HCT116 (cell line): ENCODE measurements around the gene MYH6. TPM values are rescaled to one million over a fixed set of nuclear protein-coding genes. Genes with fewer than 3 reads are reported as not detected.

ENCODE experiments used
- ATAC-seq: fragments of 200-7000 bp; cut with Tn5 transposase; 2 replicates; pipeline ENCODE4 v1.9.1; 2020; ENCODE audit warnings: mild to moderate bottlenecking, moderate library complexity
- BruUV-seq: library from RNA; stranded (reverse); fragments of 400-500 nt; replicated peaks from 2 replicates; lab custom pipeline; 2021; lab: Mats Ljungman, UMichigan
- CTCF ChIA-PET: fragments of 300-600 bp; sonication (Branson Sonifier 250); formaldehyde crosslinking; loops from one replicate; lab custom pipeline; 2021; ENCODE audit warnings: antibody characterized with exemption; lab: Charles Lee
- POLR2A ChIA-PET: fragments of 300-600, 350-600 bp; sonication (Branson Sonifier 250); formaldehyde crosslinking; loops from one replicate; lab custom pipeline; 2021; ENCODE audit warnings: antibody characterized with exemption; lab: Charles Lee
- RAD21 ChIA-PET, 2 experiments: fragments of 300-600 bp; sonication (Branson Sonifier 250); formaldehyde crosslinking; loops; one replicate each; lab custom pipeline; 2023; ENCODE audit warnings: low total read pairs in 2 of 2; ENCODE audit not compliant: uncharacterized antibody in 2 of 2, unreplicated experiment in 2 of 2, low non-redundant PET in 1 of 2; lab: Charles Lee
- DNase-seq: peaks from one replicate; pipeline ENCODE4 v3.0.0-alpha.2; 2010; ENCODE audit warnings: low read depth, low spot score
- H2AFZ ChIP-seq: fragments of 200-600 bp; shearing (Covaris generic), sonication (generic); 2 replicates; pipeline ENCODE4 v1.6.1; 2017; ENCODE audit warnings: low read depth, mixed run types, mixed read lengths, antibody characterized with exemption, low read length; ENCODE audit not compliant: poor library complexity, severe bottlenecking
- H3K27ac ChIP-seq: 2 replicates; pipeline ENCODE4 v1.5.1; 2012; ENCODE audit warnings: low read depth, low read length
- H3K27me3 ChIP-seq: fragments of 200-600 bp; sonication (generic); 2 replicates; pipeline ENCODE4 v1.6.1; 2016; ENCODE audit warnings: mixed run types, low read length, mixed read lengths; ENCODE audit not compliant: insufficient read depth
- H3K36me3 ChIP-seq, 2 experiments: fragments of 200-500 bp in 1 of 2; fragments of 200-600 bp in 1 of 2; sonication (Bioruptor generic) in 1 of 2; sonication (generic) in 1 of 2; 2 replicates each; pipeline versions ENCODE4 v1.5.1 to v1.6.1; 2014 to 2016; ENCODE audit warnings: low read length in 2 of 2, inconsistent platforms in 1 of 2, mixed read lengths in 1 of 2, mixed run types in 1 of 2; ENCODE audit not compliant: insufficient read depth in 2 of 2, control insufficient read depth in 1 of 2
- H3K4me1 ChIP-seq, 2 experiments: fragments of 200-600 bp in 1 of 2; sonication (generic) in 1 of 2; 2 replicates each; pipeline versions ENCODE4 v1.5.1 to v1.6.1; 2012 to 2017; ENCODE audit warnings: low read length in 2 of 2, inconsistent platforms in 1 of 2, mild to moderate bottlenecking in 1 of 2, mixed read lengths in 1 of 2, mixed run types in 1 of 2, moderate library complexity in 1 of 2; ENCODE audit not compliant: insufficient read depth in 2 of 2, control insufficient read depth in 1 of 2
- H3K4me2 ChIP-seq: fragments of 200-600 bp; sonication (generic); 2 replicates; pipeline ENCODE4 v1.6.1; 2017; ENCODE audit warnings: mixed run types, low read length, mixed read lengths
- H3K4me3 ChIP-seq, 2 experiments: fragments of 200-600 bp in 1 of 2; sonication (generic) in 1 of 2; replicated peaks in 1 of 2; 2 replicates each; pipeline ENCODE4 v1.5.1; 2011 to 2016; ENCODE audit warnings: low read length in 2 of 2, control low read depth in 1 of 2, low read depth in 1 of 2, mild to moderate bottlenecking in 1 of 2, mixed read lengths in 1 of 2, mixed run types in 1 of 2
- H3K79me2 ChIP-seq: fragments of 200-600 bp; sonication (generic); 2 replicates; pipeline ENCODE4 v1.6.1; 2017; ENCODE audit warnings: mild to moderate bottlenecking, mixed run types, low read length, moderate library complexity, mixed read lengths; ENCODE audit not compliant: insufficient read depth
- H3K9ac ChIP-seq: fragments of 200-600 bp; sonication (generic); 2 replicates; pipeline ENCODE4 v1.6.1; 2016; ENCODE audit warnings: low read length, mixed read lengths
- H3K9me2 ChIP-seq: fragments of 200-600 bp; sonication (generic), shearing (Covaris generic); 2 replicates; pipeline ENCODE4 v1.6.1; 2017; ENCODE audit warnings: mixed run types, mild to moderate bottlenecking, moderate library complexity; ENCODE audit not compliant: insufficient read depth
- H3K9me3 ChIP-seq, 2 experiments: fragments of 200-500 bp in 1 of 2; fragments of 200-600 bp in 1 of 2; sonication (Bioruptor generic) in 1 of 2; sonication (generic) in 1 of 2; 2 replicates each; pipeline ENCODE4 v1.6.1; 2014 to 2017; ENCODE audit warnings: low read length in 2 of 2, mixed read lengths in 2 of 2, inconsistent platforms in 1 of 2, low read depth in 1 of 2, mild to moderate bottlenecking in 1 of 2, mixed run types in 1 of 2, moderate library complexity in 1 of 2; ENCODE audit not compliant: control insufficient read depth in 1 of 2, insufficient read depth in 1 of 2
- H4K20me1 ChIP-seq: fragments of 200-600 bp; sonication (generic), shearing (Covaris generic); 2 replicates; pipeline ENCODE4 v1.6.1; 2017; ENCODE audit warnings: mixed run types, mild to moderate bottlenecking, moderate library complexity; ENCODE audit not compliant: insufficient read depth
- ELF1 ChIP-seq: IDR thresholded peaks from 2 replicates; pipeline ENCODE4 v1.6.1; 2012; ENCODE audit warnings: low read depth, borderline replicate concordance
- EZH2phosphoT487 ChIP-seq: fragments of 200-600 bp; IDR thresholded peaks from 2 replicates; pipeline ENCODE4 v1.6.1; 2018; ENCODE audit warnings: antibody characterized with exemption, borderline replicate concordance
- FOSL1 ChIP-seq: IDR thresholded peaks from 2 replicates; pipeline ENCODE4 v1.6.1; 2012; ENCODE audit warnings: low read depth
- POLR2AphosphoS5 ChIP-seq: IDR thresholded peaks from 2 replicates; pipeline ENCODE4 v1.6.1; 2011; ENCODE audit warnings: mild to moderate bottlenecking, low read depth, low read length, moderate library complexity
- RAD21 ChIP-seq: IDR thresholded peaks from 2 replicates; pipeline ENCODE4 v1.6.1; 2012; ENCODE audit warnings: low read depth, mild to moderate bottlenecking
- SIN3A ChIP-seq: IDR thresholded peaks from 2 replicates; pipeline ENCODE4 v1.6.1; 2012; ENCODE audit warnings: low read depth
- SP1 ChIP-seq: IDR thresholded peaks from 2 replicates; pipeline ENCODE4 v1.6.1; 2012; ENCODE audit warnings: low read depth
- SRF ChIP-seq: IDR thresholded peaks from 2 replicates; pipeline ENCODE4 v1.6.1; 2012; ENCODE audit warnings: low read depth
- YY1 ChIP-seq: IDR thresholded peaks from 2 replicates; pipeline ENCODE4 v1.6.1; 2011; ENCODE audit warnings: low read length, low read depth, moderate library complexity, mild to moderate bottlenecking; ENCODE audit not compliant: insufficient replicate concordance; ENCODE audit errors: extremely low read depth
- ZNF274 ChIP-seq: fragments of 200-500 bp; sonication (Bioruptor generic); IDR thresholded peaks from 2 replicates; pipeline ENCODE4 v1.6.1; 2014; ENCODE audit warnings: mild to moderate bottlenecking, low read depth, low read length, inconsistent platforms
- intact Hi-C: fragments of 100-400 bp; cut with micrococcal nuclease; formaldehyde crosslinking; loops from 2 replicates; pipeline ENCODE4 v1.10.0; 2022
- total RNA-seq: library from RNA; stranded (reverse); gene quantifications from one replicate; pipeline ENCODE4 v1.2.1, GENCODE V29; 2021; ENCODE audit not compliant: unreplicated experiment
- TF ChIP-seq, protein P1 (sequence below), 3 experiments: fragments of 200-600 bp in 1 of 3; sonication (generic) in 1 of 3; IDR thresholded peaks in 2 of 3; conservative IDR thresholded peaks in 1 of 3; 2 replicates each; pipeline ENCODE4 v1.5.1; 2012 to 2017; ENCODE audit warnings: low read depth in 2 of 3, low read length in 2 of 3, antibody characterized with exemption in 1 of 3, borderline replicate concordance in 1 of 3, control low read depth in 1 of 3, mild to moderate bottlenecking in 1 of 3, mixed read lengths in 1 of 3, mixed run types in 1 of 3, moderate library complexity in 1 of 3; ENCODE audit not compliant: insufficient read depth in 1 of 3

The MYH6 gene
- total RNA-seq, 1 experiment from 2014 or later: not detected

DNA sequence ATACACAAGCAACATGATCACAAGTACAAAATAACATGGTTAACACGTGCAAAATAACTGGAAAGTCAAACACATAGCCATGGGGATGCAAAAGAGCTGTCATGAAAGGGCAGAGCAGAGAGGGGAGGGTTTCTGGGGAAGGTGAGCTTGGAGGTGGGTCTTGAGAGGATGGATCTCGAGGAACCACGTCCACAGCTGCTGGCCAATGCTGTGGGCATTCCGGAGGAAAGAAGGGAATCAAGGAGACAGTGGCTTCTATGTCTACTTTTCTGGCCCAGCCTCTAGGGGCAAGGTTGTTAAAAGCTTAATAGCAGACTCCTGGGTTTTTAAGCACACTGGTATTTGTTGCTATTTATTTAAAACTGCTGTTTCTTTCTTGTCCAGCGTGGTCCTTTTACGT is 35.8 kb upstream of the MYH6 start:
- no peak overlapping the region for H3K4me2 ChIP-seq
- H3K4me3 ChIP-seq: no peak overlapping the region
- peaks cover 6% of the 10 kb centered on the region; the same call in 1 of the 2 replicates for H3K27me3 ChIP-seq
- RAD21 ChIA-PET: interaction anchor here in 1 of 2 experiments (0.6 kb wide), 1 partner anchor 93 kb away, joined by 3 read pairs; no protein-coding TSS in a partner anchor
- H4K20me1 ChIP-seq: no peaks in the 10 kb centered on the region
- no peak for TF ChIP-seq POLR2AphosphoS5
- TF ChIP-seq ZNF274: no peak
- no peak for TF ChIP-seq RAD21
- TF ChIP-seq FOSL1: no peak
- no peak for TF ChIP-seq SP1
- TF ChIP-seq SIN3A: no peak
- TF ChIP-seq EZH2phosphoT487: no peak
- TF ChIP-seq, protein P1, sequence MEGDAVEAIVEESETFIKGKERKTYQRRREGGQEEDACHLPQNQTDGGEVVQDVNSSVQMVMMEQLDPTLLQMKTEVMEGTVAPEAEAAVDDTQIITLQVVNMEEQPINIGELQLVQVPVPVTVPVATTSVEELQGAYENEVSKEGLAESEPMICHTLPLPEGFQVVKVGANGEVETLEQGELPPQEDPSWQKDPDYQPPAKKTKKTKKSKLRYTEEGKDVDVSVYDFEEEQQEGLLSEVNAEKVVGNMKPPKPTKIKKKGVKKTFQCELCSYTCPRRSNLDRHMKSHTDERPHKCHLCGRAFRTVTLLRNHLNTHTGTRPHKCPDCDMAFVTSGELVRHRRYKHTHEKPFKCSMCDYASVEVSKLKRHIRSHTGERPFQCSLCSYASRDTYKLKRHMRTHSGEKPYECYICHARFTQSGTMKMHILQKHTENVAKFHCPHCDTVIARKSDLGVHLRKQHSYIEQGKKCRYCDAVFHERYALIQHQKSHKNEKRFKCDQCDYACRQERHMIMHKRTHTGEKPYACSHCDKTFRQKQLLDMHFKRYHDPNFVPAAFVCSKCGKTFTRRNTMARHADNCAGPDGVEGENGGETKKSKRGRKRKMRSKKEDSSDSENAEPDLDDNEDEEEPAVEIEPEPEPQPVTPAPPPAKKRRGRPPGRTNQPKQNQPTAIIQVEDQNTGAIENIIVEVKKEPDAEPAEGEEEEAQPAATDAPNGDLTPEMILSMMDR (IDR thresholded peaks at IDR 0.05 in 2 of 3, conservative IDR thresholded peaks at IDR 0.05 in 1 of 3; ENCODE audit: borderline replicate concordance in 1 of 3, insufficient read depth in 1 of 3, low read depth in 2 of 3, low read length in 2 of 3): no peak
- no peak for TF ChIP-seq ELF1
- TF ChIP-seq YY1: no peak
- TF ChIP-seq SRF: no peak
- TF ChIP-seq, all 23 proteins: peak for 0
- Histone ChIP-seq H3K9me2 (no peaks in the 10 kb centered on the region), H3K9me3 (no peaks in the 10 kb centered on the region), H3K4me1 (no peaks in the 10 kb centered on the region), H2AFZ (no peak overlapping the region), H3K36me3 (no peaks in the 10 kb centered on the region), H3K9ac (no peak overlapping the region), H3K79me2 (no peaks in the 10 kb centered on the region), H3K27ac (no peak overlapping the region)
- CTCF ChIA-PET: interaction anchor here (1.9 kb wide), 1 partner anchor 13 kb away, joined by 5 read pairs; no protein-coding TSS in a partner anchor
- intact Hi-C loops: no loop called here
- no peak for DNase-seq
- ATAC-seq: no peak
- POLR2A ChIA-PET: no interaction called here
- no TSS peak for BruUV-seq
